ENCODE results near the gene TRIM7. TPM values are rescaled to one million over a fixed set of nuclear protein-coding genes. Genes with fewer than 3 reads are reported as not detected.
A peak's percentile ranks its signal among the peaks of the same experiment; 100 is the strongest.
"Not testable (repeated sequence)": the region's sequence is repeated elsewhere in the genome, so short reads cannot be mapped to it uniquely, and the experiment has no call there.

Gene TRIM7
- total RNA-seq, 2 donors from 2014 or later = 2.4 to 2.9 TPM

DNA sequence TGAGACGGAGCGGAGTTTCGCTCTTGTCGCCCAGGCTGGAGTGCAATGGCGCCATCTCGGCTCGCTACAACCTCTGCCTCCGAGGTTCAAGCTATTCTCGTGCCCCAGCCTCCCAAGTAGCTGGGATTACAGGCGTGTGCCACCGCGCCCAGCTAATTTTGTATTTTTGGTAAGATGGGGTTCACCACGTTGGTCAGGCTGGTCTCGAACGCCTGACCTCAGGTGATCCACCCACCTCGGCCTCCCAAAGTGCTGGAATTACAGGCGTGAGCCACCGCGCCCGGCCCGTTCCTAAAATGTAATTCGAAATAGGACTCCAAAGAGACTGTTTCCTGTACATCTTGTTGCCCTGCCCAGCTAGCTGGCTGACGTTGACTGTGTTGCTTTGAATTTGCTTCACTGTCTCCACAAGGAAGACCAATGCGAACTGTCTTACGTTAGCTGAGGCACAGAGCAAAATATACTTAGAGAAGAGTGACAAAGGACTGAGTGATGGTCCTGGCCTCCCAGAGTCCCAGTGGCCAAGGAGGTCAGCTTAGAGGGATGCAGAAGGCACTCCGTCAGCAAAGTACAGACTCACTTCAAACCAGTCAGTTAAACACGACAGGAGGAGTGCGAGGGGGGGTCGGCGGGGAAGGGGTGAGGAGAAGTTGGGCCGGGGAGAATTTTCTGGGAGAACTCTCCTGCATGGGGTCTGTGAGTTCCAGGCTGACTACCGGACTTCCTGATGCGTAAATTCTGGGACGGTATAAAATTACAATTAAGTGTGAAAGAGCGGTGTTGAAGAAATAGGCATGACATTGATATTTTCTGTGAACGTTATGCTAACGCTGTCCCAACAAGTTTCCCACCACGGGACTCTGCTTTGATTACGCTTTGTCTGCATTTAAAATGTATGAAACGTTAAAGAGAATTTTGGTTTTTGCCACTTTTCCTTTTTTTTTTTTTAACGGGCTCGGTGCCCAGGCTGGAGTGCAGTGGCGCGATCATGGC lies 11.3 kb upstream of the TRIM7 start:
- no peaks in the 10 kb centered on the region for H3K27me3 Mint-ChIP-seq (ENCODE audit: low read depth)
- H3K4me3 Mint-ChIP-seq = peak overlapping the region; percentile 88 to 98
- peaks cover 2 to 3% of the 10 kb centered on the region in 2 donors for H3K36me3 Mint-ChIP-seq (ENCODE audit: insufficient read depth in 2 of 2)
- H3K27ac Mint-ChIP-seq = peak overlapping the region; percentile 16
- no peaks in the 10 kb centered on the region for H3K9me3 Mint-ChIP-seq
- peaks cover 44% of the 10 kb centered on the region for H3K4me1 Mint-ChIP-seq (ENCODE audit: low read depth)
- no peak for DNase-seq
- ATAC-seq (replicated peaks in 1 of 2) = no peak

DNA sequence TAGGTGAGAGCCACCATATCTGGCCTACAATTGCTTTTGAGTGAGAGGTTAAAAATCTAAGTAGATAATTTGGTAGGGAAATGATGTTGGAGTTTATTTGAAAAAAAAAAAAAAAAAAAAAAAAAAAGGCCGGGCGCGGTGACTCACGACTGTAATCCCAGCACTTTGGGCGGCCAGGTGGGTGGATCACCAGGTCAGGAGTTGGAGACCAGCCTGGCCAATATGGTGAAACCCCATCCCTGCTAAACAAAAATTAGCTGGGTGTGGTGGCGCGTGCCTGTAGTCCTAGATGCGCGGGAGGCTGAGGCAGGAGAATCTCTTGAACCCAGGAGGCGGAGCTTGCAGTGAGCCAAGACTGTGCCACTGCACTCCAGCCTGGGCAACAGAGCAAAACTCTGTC lies 9.3 kb upstream of the TRIM7 start:
- H3K4me1 Mint-ChIP-seq (ENCODE audit: low read depth) = peaks cover 23% of the 10 kb centered on the region
- not testable (repeated sequence) for DNase-seq

DNA sequence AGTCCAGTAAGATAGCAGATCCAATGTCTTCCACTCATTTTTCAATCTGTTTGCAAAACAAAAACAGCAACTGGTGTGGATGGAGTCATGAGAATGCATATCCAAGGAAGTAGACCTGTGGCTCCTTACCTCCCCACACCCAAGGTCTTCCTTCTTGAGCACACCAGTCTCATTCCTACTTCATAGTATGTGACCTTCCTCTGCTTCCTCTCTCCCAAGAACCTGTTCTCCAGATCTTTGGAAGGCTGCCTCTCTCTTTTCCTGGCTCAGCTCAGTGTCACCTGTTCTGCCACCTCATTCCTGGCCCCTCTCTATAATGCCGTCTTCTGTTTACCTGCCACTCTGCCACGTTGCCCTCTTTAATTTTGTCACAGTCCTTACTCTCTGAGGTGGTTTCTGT lies 7.9 kb upstream of the TRIM7 start:
- no peak for ATAC-seq (replicated peaks in 1 of 2)
- no peaks in the 10 kb centered on the region for H3K27me3 Mint-ChIP-seq (ENCODE audit: low read depth)
- H3K4me1 Mint-ChIP-seq (ENCODE audit: low read depth) = peaks cover 21% of the 10 kb centered on the region
- H3K4me3 Mint-ChIP-seq = no peak overlapping the region
- DNase-seq = no peak
- H3K9me3 Mint-ChIP-seq = no peaks in the 10 kb centered on the region
- no peak overlapping the region for H3K27ac Mint-ChIP-seq
- peaks cover 0 to 2% of the 10 kb centered on the region in 2 donors for H3K36me3 Mint-ChIP-seq (ENCODE audit: insufficient read depth in 2 of 2)

More for the DNA sequence above, 9.3 kb upstream of the TRIM7 start:
- not testable (repeated sequence) for H3K27me3 Mint-ChIP-seq (ENCODE audit: low read depth); H3K36me3 Mint-ChIP-seq (ENCODE audit: insufficient read depth in 2 of 2); H3K9me3 Mint-ChIP-seq; H3K27ac Mint-ChIP-seq; ATAC-seq (replicated peaks in 1 of 2); H3K4me3 Mint-ChIP-seq

DNA sequence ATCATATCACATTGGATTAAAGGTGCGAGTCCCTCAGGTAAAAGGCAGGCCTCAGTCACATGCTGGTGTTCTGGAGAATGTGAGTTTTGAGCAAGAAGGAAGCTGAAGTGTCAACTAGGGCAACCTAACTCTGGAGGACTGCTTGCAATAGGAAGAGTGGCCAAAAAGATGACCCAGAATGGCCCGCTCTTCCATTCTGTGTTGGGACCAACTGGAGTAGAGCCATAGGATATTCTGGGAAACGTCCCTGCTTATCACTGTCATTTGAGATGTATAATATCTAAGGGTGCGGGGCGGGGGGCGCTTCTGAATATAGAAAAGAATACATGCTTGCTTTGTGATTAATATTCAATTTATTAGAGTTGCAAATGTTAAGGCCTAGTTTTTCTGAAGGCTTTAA lies 7.1 kb upstream of the TRIM7 start:
- no peak for ATAC-seq (replicated peaks in 1 of 2)
- H3K27ac Mint-ChIP-seq = no peak overlapping the region
- H3K4me3 Mint-ChIP-seq = no peak overlapping the region

DNA sequence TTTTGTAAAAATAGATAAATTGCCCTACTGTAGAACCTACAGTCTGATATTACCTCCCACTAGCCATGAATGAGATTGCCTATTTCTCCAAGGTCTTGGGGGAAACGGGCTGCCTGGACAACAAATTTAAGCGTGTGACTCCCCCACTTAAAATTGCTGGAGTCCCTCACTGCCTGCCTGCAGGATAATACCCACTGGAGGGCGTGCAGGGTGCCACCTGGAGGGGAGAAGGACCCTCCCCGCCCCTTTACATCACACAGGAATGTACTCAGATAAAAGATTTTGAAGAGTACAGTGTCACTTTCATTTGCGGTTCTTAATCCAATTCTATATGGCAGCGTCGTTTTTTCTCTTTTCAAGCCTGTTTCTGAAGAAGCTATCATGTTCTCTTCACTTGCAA lies 6.2 kb upstream of the TRIM7 start:
- ATAC-seq (replicated peaks in 1 of 2) (no peak), DNase-seq (no peak)
- H3K27me3 Mint-ChIP-seq (ENCODE audit: low read depth) = peaks cover 6% of the 10 kb centered on the region
- H3K36me3 Mint-ChIP-seq (ENCODE audit: insufficient read depth in 2 of 2) = peaks cover under 1 to 8% of the 10 kb centered on the region in 2 donors
- H3K9me3 Mint-ChIP-seq = peaks cover 0 to 2% of the 10 kb centered on the region in 2 donors
- H3K4me3 Mint-ChIP-seq = no peak overlapping the region
- no peak overlapping the region for H3K27ac Mint-ChIP-seq
- peaks cover 26% of the 10 kb centered on the region for H3K4me1 Mint-ChIP-seq (ENCODE audit: low read depth)

More for the DNA sequence above, 7.1 kb upstream of the TRIM7 start:
- peaks cover 0 to 2% of the 10 kb centered on the region in 2 donors for H3K9me3 Mint-ChIP-seq
- no peak for DNase-seq
- H3K27me3 Mint-ChIP-seq (ENCODE audit: low read depth) = no peaks in the 10 kb centered on the region
- peaks cover 21% of the 10 kb centered on the region for H3K4me1 Mint-ChIP-seq (ENCODE audit: low read depth)
- H3K36me3 Mint-ChIP-seq (ENCODE audit: insufficient read depth in 2 of 2) = peaks cover 2 to 3% of the 10 kb centered on the region in 2 donors

DNA sequence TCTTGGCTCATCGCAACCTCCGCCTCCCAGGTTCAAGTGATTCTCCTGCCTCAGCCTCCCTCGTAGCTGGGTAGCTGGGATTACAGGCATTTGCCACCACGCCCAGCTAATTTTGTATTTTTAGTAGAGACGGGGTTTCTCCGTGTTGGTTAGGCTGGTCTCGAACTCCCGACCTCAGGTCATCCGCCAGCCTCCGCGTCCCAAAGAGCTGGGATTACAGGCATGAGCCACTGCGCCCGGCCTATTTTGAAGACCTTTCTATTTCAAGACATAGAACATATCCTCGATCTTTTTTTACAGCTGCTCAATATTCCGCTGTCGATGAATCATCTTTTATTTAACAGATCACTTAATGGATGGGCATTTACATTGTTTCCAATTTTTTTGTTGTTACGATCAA lies 5.7 kb upstream of the TRIM7 start:
- not testable (repeated sequence) for DNase-seq

DNA sequence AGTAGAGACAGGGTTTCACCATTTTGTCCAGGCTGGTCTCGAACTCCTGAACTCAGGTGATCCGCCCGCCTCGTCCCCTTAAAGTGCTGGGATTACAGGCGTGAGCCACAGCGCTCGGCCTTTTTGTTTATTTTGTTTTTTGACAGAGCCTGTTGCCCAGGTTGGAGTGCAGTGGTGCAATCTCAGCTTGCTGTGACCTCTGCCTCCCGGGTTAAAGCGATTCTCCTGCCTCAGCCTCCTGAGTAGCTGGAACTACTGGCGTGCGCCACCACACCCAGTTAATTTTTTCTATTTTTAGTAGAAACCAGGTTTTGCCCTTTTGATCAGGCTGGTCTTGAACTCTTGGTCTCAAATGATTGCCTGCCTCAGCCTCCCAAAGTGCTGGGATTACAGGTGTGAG lies 5.2 kb upstream of the TRIM7 start:
- Mint-ChIP-seq H3K4me1 (ENCODE audit: low read depth) (peaks cover 32% of the 10 kb centered on the region), H3K27me3 (ENCODE audit: low read depth) (peaks cover 15% of the 10 kb centered on the region)
- not testable (repeated sequence) for DNase-seq; H3K27ac Mint-ChIP-seq; H3K4me3 Mint-ChIP-seq; H3K36me3 Mint-ChIP-seq (ENCODE audit: insufficient read depth in 2 of 2); H3K9me3 Mint-ChIP-seq; ATAC-seq (replicated peaks in 1 of 2)

More for the DNA sequence above, 5.7 kb upstream of the TRIM7 start:
- not testable (repeated sequence) for H3K9me3 Mint-ChIP-seq; H3K27ac Mint-ChIP-seq; H3K4me3 Mint-ChIP-seq; H3K36me3 Mint-ChIP-seq (ENCODE audit: insufficient read depth in 2 of 2); ATAC-seq (replicated peaks in 1 of 2)
- Mint-ChIP-seq H3K27me3 (ENCODE audit: low read depth) (peaks cover 11% of the 10 kb centered on the region), H3K4me1 (ENCODE audit: low read depth) (peaks cover 29% of the 10 kb centered on the region)

DNA sequence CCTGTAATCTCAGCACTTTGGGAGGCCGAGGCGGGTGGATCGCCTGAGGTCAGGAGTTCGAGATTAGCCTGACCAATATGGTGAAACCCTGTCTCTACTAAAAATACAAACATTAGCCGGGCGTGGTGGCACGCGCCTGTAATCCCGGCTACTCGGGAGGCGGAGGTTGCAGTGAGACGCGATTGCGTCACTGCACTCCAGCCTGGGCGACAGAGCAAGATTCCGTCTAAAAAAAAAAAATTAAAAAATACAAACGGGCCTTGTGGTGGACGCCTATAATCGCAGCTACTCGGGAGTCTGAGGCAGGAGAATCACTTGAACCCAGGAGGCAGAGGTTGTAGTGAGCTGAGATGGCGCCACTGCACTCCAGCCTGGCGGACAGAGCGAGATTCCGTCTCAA lies 4.0 kb upstream of the TRIM7 start:
- not testable (repeated sequence) for DNase-seq; H3K4me3 Mint-ChIP-seq; H3K27ac Mint-ChIP-seq; ATAC-seq (replicated peaks in 1 of 2); H3K9me3 Mint-ChIP-seq
- Mint-ChIP-seq H3K27me3 (ENCODE audit: low read depth) (peaks cover 15% of the 10 kb centered on the region), H3K36me3 (ENCODE audit: insufficient read depth in 2 of 2) (peaks cover 2 to 11% of the 10 kb centered on the region in 2 donors), H3K4me1 (ENCODE audit: low read depth) (peaks cover 35% of the 10 kb centered on the region)

DNA sequence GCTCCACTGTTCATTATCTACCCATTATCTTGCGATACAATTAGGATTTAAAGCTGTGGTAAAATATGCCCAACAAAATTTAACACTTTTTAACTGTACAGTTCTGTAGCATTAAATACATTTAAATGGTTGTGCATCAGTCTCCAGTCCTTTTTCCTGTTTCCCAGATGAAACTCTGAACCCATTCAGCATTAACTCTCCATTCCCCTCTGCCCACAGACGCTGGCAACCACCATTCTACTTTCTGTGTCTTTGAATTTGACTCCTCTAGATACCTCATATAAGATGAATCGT lies 2.9 kb upstream of the TRIM7 start:
- H3K9me3 Mint-ChIP-seq = peaks cover 0 to 2% of the 10 kb centered on the region in 2 donors
- peak overlapping the region; percentile 87 to 99 for H3K4me3 Mint-ChIP-seq
- DNase-seq (no peak), ATAC-seq (replicated peaks in 1 of 2) (no peak)
- H3K36me3 Mint-ChIP-seq (ENCODE audit: insufficient read depth in 2 of 2) = peaks cover 2 to 11% of the 10 kb centered on the region in 2 donors
- peak overlapping the region; percentile 100 for H3K27ac Mint-ChIP-seq
- peaks cover 37% of the 10 kb centered on the region for H3K4me1 Mint-ChIP-seq (ENCODE audit: low read depth)
- H3K27me3 Mint-ChIP-seq (ENCODE audit: low read depth) = peaks cover 15% of the 10 kb centered on the region

DNA sequence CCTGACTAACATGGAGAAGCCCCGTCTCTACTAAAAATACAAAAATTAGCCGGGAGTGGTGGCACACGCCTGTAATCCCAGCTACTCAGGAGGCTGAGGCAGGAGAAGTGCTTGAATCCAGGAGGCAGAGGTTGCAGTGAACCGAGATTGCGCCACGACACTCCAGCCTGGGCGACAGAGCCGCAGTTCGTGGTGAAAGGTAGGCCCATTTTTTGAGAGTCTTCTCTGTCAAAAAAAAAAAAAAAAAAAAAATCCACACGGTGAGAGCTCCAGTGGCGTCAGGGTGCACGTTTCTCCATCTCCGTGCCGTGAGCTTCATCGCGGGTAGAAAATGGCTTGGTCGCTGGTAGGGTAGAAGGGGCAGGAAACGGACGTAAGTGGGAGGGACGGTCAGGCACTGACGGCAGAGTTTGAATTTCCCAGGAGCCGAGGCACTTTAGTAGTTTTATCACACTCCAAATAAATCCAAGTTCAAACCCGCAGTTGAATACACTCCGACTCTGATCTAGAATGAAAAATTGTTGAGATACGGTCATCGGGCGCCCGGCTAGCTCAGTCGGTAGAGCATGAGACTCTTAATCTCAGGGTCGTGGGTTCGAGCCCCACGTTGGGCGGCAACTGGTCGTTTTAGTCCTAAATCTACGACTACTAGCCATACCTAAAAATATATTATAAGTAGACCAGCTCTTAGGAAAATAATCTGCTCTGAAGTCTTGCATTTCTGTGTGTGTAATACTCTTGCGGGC lies 2.4 kb upstream of the TRIM7 start:
- Mint-ChIP-seq H3K4me3 (peak overlapping the region; percentile 87 to 99), H3K4me1 (ENCODE audit: low read depth) (peaks cover 37% of the 10 kb centered on the region), H3K9me3 (peaks cover 0 to 2% of the 10 kb centered on the region in 2 donors), H3K27ac (peak overlapping the region; percentile 100), H3K36me3 (ENCODE audit: insufficient read depth in 2 of 2) (peaks cover 2 to 11% of the 10 kb centered on the region in 2 donors), H3K27me3 (ENCODE audit: low read depth) (peaks cover 15% of the 10 kb centered on the region)
- ATAC-seq (replicated peaks in 1 of 2) = peak; percentile 65 to 66
- DNase-seq = peak; percentile 82 to 86

DNA sequence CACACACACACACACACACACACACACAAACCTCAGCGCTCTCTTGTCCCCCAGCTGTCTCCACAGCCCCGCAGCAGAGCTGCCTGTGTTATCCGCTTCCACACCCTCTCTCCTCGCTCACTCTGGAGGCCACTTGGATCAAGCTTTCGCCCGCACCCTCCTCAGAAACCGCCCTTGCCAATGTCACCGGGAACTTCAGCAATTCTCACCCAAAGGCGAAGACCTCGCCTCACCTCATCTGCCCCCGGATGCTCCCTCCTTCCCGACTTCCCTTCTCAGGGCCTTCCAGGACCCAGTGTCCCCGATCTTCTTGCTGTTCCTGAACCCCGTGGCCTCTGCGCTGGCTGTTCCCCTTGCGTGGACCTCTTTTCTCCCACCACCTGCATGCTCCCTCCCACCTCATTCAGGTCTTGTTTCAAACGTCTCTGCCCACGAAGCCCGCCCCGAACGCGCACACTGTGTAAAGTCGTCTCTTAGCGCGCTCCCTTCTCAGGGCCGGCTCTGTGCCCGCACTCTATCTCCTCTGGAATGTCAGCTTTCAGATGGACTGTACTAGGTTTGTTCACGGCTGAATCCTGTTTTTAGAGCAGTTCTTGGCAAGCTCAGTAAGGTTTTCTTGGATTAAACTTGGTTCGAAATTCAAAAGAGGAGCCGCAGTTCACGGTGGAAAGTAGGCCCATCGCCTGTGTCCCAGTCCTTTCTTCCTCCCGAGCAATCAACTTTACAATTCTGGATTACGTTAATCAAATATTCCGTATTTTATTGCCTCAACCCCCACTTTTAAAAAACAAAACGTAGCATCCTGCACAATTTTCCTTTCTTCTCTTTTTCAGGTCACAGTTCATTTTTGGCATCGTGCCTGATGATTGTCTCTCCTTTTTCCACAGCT lies 1.0 kb upstream of the TRIM7 start:
- Mint-ChIP-seq H3K27me3 (ENCODE audit: low read depth) (peaks cover 22% of the 10 kb centered on the region), H3K4me3 (peak overlapping the region; percentile 87 to 99), H3K27ac (peak overlapping the region; percentile 100), H3K9me3 (peaks cover 0 to 2% of the 10 kb centered on the region in 2 donors), H3K4me1 (ENCODE audit: low read depth) (peaks cover 37% of the 10 kb centered on the region), H3K36me3 (ENCODE audit: insufficient read depth in 2 of 2) (peaks cover 2 to 11% of the 10 kb centered on the region in 2 donors)
- no peak for ATAC-seq (replicated peaks in 1 of 2)
- DNase-seq = no peak

DNA sequence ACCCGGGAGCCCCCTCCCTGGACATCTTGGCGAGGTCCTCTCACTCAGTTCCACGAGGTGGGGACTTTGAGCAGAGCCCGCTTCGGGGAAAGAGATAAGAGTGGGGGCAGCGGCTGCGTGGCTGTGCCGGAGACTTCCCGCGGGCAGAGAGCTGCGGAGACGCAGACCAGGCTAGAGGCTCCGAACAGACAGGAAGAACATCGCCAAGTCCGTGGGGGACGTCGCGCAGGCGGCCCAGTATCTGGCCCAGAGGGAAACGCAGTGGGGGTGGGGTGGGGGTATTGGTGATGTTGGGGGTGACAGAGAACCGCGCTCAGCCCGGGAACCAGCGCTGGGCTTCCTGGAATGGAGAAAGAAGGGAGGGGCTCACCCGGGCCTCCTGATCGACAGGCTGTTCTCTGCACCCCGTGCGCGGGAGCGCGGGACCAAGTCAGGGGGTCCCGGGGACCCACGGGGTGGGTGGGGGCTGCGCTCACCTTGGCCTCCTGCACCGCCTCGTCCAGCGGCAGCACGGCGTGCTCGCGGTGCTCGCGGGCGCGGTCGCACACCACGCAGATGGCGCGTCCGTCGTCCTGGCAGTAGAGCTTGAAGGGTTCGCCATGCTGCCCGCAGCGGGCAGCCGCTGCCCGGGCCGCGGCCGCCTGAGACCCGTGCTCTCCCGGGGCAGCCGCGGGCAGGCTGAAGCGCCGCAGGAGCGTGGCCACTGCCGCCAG lies 727 bp downstream of the TRIM7 start:
- ATAC-seq (replicated peaks in 1 of 2) (peak in 1 of 2 donors; percentile 10), DNase-seq (peak; percentile 34 to 41)
- peaks cover 22% of the 10 kb centered on the region for H3K27me3 Mint-ChIP-seq (ENCODE audit: low read depth)
- H3K36me3 Mint-ChIP-seq (ENCODE audit: insufficient read depth in 2 of 2) = peaks cover 2 to 11% of the 10 kb centered on the region in 2 donors
- peaks cover 0 to 2% of the 10 kb centered on the region in 2 donors for H3K9me3 Mint-ChIP-seq
- H3K4me3 Mint-ChIP-seq = peak overlapping the region; percentile 87 to 92
- peak overlapping the region; percentile 27 for H3K27ac Mint-ChIP-seq
- peaks cover 37% of the 10 kb centered on the region for H3K4me1 Mint-ChIP-seq (ENCODE audit: low read depth)

Data from activated T-cell treated with anti-CD3 and anti-CD28 coated beads, Interleukin-2, amount 50 U/mL, for 72 hours (primary cell).